Posterior cingulate gyrus (tissue), 11 donors: Measurements from ENCODE around the gene DNAJB1.

Experiments
- DNase-seq, 10 donors: peaks; one replicate each; pipeline versions ENCODE4 v3.0.0 to v3.0.0-alpha.2; 2020 to 2021; ENCODE audit warnings: mixed read lengths in 3 of 10
- intact Hi-C: fragments of 100-400 bp; cut with DNase I; formaldehyde crosslinking; loops from one replicate; pipeline ENCODE4 v1.15.1; 2023

Gene DNAJB1

DNA sequence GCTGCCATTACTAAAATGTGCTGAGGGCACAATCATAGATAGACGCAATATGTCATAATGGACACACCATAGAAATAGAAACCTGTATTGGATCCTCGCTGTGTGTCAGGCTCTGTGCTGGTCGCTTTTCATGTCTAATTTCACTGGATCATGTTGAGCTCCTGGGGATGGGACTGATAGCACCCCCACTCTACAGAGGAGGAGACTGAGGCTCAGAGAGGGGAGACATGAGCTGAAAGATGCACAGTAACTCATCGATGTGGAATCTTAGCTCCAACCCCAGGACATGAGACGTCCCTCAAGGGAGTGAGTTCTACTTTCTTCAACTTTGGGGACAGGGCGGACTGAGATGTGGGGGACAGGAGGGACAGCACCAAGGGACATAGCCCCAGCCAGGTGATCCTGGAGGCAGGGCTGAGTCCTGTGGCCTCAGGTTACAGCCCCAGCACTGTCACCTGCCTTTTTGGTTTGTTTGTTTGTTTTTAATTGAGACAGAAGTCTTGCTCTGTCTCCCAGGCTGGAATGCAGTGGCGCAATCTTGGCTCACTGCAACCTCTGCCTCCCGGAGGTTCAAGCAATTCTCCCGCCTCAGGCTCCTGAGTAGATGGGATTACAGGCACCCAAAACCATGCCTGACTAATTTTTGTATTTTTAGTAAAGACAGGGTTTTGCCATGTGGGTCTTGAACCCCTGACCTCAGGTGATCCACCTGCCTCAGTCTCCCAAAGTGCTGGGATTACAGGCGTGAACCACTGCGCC, 15.7 kb downstream of the DNAJB1 start:
- DNase-seq = no peak
- intact Hi-C loops = no loop called here

DNA sequence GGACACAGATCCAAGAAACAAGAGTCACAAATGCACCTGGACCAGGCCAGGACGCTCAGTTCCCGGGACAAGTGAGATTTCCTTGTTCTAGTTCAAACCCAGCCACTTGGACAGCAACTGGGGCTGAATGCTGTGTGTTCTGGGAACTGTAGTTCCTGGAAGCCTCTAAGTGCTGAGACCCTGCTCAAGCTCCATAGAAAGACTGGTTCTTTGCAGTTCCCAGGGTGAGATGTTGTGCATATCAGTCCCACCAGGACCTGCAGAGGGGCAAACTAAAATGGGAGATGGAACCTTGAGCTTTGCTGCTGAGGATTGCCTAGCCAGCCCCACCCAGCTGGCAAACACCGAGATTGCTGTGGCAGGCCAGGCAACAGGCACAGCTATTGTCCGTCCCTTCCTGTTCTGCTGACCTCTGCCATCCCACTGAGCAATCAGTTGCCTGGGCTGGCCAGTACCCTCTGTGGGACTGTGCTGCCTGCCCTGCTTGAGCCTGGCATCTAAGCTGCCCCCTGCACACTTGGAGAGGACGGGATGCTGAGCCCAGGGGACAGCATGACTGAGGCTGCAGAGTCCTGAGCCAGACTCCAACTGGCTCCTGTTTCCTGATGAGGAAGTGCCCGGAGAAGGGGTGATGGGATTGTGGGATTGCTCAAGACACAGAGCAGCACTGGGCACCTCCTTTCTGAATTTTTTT, 20.8 kb downstream of the DNAJB1 start:
- intact Hi-C loops = loop anchor here (2.0 kb wide), 1 partner anchor 19 kb away; no protein-coding TSS in a partner anchor
- DNase-seq = peak in 8 of 10 donors; percentile 27 to 93 (median 64)

DNA sequence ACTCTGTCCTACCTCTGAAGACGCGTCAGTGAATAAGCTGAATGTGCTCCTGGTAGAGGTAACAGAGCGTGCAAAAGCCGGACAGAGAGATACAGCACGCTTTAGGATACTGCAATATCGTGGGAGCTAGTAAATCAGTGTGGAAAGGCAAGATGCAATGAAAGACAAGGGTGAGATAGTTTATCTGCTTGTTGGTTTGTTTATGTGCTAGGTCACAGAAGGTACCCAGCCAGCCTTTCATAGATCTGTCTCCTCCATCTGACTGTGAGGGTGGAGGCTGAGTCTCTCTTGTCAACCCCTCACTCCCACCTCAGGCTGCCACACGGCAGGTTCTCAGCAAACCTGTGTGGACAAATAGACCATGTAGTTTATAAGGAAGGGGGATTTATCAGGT, 21.4 kb downstream of the DNAJB1 start:
- intact Hi-C loops = loop anchor here (2.0 kb wide), 1 partner anchor 20 kb away; no protein-coding TSS in a partner anchor
- DNase-seq = no peak

DNA sequence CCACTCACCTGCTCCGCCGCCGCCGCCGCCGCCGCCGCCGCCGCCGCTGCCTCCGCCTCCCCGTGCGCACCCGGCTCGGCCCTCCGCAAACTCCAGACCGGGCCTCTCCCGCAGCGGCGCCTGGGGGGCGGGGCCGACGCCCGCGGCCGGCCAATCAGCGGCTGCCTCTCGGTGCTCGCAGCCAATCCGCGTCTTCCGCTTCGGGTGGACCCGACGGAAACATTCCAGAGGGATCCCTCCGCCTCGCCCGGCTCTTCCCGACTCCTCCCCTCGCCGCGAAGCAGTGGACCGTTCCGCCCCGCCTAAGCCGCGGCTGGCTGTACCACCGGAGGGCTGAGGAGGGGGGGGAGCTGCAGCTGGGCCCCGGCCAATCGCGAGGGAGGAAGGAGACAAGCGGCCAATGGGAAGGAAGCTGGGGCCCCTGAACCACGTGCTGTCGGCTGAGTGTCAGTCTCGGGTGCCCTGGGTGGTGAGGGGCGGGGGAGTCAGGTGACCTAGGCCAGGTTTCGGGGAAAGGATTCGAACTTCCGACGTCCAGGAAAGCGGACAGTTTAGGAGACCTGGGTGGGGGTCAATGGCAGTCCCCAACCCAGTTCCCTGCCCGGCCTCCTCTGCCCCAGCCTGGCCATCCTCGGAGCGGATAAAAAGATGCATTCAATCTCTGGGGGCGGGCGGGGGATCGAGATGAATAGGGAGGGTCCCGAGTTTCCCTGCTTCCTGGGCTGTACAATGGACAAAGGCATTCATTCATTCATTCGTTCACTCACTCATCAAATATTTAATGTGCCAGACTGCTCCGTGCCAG, 22.0 kb downstream of the DNAJB1 start, which contains the start of gene GIPC1:
Gene GIPC1 (minus strand): TSS at position 99 of the 805 bp plus-strand sequence. CDS start 13,151 bp downstream, outside the sequence.
- DNase-seq = peak; percentile 96 to 100 (median 98)

DNA sequence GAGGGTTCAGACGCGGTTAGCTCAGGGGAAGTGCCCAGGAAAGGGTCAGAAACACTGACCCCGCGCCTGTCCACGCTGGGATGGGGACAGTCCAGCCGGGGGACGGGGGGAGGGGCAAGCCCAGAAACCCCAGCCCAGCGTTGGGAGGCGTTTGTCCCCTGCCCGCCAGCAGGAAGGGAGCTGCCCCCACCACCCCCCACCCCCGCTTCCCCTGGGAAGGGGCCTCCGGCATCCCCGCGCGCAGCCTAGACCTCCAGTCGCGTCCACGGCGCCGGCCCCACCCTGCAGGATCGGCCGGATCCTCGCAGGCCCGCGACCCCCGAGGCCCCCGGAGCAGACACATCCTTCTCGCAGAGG, 22.5 kb downstream of the DNAJB1 start:
- DNase-seq = no peak
- intact Hi-C loops = loop anchor here (2.0 kb wide), 1 partner anchor 21 kb away; no protein-coding TSS in a partner anchor

More for the DNA sequence above, 22.0 kb downstream of the DNAJB1 start, which contains the start of gene GIPC1:
- intact Hi-C loops = loop anchor here (2.0 kb wide), 1 partner anchor 21 kb away; no protein-coding TSS in a partner anchor

DNA sequence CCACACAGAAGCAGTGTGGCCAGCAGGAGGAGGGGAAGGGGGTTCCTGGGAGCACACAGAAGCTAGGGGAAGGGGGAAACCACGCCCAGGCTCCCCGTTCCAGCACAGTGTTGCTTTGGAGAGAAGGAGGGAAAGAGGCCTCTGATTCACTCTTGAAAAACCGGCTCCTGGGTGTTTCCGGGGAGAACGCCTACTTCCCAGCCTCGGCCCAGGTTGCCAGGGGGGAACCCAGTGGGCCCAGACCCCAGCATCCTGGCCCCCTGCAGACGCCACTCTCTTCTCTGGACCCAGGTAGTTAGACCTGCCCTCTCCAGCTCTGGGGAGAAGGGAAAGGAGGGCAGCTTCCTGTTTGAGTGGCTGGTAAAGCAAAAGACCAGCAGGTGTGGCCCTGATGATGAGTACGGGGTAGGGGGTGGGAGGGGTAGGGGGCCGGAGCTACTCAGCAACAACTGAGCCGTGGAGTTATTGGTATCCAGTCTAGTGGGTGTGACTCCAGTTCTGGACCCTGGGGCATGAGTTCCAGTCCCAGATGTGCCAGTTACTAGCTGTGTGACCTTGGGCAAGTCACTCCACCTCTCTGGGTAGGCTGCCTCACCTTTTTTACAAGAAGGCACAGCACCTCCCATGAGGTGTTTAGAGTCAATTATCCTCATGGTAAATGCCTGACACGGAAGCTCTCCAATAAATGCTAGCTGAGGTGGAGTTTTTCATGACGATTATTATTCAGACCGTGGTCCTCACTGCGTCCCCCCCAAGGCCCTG, 23.1 kb downstream of the DNAJB1 start:
- intact Hi-C loops = no loop called here
- no peak for DNase-seq

DNA sequence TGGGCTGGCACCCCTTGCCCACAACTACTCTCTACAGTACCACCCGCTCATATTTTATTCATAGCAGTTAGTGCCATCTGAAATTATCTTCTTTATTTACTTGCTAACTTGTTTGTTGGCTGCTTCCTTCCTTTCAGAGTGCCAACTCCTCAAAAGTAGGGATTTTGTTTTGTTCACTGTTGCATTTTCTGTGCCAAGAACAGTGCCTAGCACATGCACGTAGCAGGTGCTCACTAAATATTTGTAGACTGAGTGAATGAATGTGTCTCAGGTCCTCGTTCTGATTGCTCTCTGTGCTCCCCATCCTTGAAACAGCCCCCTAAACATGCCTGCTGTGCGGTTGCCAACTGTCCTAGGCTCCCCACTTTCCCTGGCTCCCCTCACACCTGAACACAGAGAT, 23.8 kb downstream of the DNAJB1 start:
- intact Hi-C loops = no loop called here
- no peak for DNase-seq

DNA sequence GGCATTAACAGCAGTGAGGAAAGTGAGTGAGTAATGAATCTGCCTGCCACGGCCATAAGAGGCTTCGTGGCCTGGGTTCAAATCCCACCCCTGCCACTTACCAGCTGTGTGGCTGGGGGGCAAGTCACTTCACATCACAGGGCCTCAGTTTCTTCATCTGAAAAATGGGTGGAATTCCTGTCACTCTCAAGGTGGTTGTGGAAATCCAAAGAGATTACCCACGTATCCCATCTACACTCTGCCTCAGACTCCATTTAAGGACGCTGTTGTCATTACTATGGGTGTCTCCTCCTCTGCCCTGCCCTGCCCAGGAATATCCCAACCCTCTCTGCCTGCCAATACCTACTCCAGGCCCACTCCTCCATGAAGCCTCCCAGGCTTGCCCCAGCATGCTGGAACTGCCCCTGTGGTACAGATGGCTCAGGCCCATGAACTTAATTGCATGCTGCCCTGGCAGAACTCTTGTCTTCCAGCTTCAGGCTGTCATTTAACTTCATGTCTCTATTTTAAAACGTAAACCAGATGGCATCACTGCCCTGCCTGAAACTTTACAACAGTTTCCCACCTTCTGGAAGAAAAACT, 25.4 kb downstream of the DNAJB1 start:
- intact Hi-C loops = no loop called here
- DNase-seq = no peak

DNA sequence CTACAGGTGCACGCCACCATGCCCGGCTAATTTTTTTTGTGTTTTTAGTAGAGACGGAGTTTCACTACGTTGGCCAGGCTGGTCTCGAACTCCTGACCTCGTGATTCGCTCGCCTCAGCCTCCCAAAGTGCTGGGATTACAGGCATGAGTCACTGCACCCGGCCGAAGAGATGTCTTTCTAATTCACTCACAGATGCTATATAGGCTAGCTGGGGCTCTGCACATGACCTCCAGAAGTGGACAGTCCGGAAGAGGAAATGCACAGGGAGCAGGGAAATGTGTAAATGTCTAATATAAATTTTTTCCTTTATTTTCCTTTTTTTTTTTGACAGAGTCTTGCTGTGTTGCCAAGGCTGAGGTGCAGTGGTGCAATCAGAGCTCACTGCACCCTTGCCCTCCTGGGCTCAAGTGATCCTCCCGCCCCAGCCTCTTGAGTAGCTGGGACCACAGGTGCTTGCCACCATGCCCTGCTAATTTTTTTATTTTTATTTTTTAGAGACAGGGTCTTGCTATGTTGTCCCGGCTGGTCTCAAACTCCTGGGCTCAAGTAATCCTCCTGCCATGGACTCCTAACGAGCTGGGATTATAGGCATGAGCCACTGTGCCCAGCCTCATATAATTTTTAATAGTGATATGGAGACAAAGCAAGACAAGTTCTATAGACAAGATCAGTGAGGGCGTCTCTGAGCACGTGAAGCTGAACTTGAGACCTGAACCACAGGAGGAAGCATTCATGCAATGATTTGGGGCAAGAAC, 30.6 kb downstream of the DNAJB1 start:
- intact Hi-C loops = no loop called here
- DNase-seq = no peak

DNA sequence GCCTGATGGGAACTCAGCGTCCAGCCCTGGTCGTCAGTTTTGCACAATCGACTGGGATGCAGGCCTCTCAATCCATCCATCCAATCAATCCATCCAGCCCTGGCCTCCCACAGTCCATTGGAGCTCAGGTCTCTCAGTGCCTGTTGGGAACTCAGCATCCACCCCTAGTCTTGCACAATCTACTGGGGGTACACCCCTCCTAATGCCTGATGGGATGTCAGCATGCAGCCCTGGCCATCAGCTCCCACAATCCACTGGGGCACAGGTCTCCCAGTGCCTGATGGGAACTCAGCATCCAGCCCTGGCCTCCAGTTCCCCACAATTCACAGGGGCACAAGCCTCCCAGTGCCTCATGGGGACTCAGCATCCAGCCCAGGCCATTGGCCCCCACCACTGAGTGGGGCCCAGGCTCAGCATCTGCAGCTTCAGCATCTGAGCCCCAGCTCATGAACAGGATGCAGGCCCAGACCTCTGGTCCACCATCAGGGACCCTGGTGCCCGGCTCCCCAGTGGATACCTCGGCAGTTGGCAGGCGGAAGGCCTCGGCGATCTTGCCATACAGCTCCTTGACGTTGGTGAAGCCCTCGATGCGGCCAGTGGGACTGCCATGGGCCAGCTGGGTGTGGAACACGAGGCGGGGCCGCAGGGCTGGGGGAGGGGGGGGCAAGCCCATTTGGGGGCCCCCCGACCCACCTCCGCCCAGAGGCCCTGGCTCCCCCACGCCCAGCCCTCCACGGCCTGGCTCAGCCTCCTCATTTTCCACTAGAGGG, 35.8 kb downstream of the DNAJB1 start:
- DNase-seq = peak in 1 of 10 donors; percentile 72
- intact Hi-C loops = no loop called here

DNA sequence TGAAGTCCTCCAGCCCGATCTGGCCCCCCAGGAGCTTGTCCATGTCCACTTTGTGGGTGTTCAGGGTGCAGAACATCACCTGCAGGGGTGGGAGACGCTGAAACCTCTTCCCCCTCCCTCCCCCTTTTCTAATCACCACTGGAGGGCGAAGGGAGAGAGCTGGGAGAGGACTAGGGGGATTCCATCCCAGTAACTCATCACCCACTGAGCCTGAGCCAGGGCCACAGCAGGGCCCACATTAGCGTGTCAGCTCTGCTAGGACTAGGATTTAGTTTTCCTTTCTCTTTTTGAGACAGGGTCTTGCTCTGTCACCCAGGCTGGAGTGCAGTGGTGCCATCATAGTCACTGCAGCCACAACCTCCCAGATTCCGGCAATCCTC, 37.5 kb downstream of the DNAJB1 start:
- intact Hi-C loops = no loop called here
- no peak for DNase-seq

DNA sequence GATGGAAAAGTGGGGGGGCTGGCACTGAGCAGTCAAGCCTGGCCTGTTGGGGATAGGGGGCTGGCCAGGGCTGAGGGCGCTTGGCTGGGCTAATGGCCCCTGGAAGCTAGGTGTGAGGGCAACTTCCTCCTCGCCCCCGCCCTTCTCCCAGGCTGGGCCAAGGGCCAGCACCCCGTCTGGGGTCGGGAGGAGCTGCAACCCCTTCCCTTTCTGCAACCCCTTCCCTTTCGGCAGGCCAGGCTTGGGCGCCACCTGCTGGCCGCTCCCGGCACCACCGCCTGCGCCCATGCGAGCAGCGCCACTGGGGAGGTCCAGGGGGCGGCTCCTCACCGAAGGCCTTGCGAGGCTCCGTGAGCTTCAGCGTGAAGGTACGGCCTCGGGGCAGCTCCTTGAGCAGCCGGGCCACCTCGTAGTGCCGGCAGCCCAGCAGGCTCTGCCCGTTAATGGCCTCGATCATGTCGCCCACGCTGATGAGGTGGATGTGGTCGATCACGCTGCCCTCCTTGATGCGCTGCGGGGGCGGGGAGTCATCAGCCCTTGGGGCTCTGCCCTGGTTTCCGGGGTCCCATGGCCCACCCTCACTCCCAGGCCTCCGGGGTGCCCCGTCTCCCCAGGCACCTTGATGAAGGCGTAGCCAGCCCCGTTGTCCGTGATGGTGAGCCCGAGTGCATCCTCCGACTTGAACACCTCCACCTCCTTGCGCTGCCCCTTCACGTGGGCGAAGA, 38.1 kb downstream of the DNAJB1 start:
- DNase-seq = peak in 7 of 10 donors; percentile 39 to 94 (median 59)
- intact Hi-C loops = no loop called here

DNA sequence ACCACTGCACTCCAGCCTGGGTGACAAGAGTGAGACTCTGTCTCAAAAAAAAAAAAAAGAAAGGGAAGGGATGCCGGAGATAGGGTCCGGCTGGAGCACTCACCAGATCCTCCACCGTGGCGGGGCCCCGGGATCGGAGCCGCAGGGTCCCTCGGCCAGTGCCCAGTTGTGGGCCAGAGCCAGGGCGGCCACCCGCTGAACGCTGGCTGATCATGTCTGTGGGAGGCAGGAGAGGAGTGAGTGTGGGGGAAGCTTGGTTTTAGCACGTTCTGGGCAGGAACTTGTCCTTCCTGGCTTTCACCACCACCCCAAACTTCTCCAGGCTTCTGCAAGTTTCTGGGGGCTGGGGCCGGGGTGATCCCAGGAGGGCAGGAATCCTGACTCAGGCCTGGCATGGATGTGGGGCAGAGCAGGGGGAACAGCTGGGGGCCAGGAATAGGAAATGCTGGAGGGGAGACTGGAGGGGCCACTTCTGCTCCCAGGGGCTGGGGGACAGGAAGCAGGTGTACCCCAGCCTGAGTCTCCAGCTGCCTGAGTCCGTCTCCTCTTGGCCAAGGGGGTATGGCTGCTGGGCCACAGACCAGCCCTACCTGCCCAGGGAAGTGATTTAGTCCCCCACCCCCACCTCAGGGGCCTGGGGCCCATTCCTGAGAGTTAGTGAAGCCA, 38.8 kb downstream of the DNAJB1 start:
- intact Hi-C loops = no loop called here
- peak in 1 of 10 donors; percentile 70 for DNase-seq

DNA sequence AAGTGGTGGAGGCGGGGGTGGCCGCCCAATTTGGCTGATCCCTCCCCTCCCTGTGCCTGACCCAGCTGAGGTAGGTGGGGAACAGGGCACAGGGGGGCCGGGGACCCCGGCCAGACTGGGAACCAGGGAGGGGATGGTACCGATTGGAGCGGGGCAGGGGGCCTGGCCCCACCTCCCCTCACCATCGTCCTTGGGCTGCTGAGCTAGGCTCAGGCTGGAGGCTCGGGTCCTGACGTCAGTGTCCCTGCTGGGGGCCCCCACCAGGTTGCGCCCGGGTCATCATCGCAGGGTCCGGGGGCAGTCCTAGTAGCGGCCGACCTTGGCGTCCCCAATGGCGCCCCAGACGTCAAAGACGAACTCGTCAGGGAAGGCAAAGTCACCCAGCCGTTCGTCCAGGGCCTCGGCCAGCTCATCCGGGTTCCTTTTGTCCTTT, 40.1 kb downstream of the DNAJB1 start:
- DNase-seq = peak in 1 of 10 donors; percentile 52
- intact Hi-C loops = no loop called here

DNA sequence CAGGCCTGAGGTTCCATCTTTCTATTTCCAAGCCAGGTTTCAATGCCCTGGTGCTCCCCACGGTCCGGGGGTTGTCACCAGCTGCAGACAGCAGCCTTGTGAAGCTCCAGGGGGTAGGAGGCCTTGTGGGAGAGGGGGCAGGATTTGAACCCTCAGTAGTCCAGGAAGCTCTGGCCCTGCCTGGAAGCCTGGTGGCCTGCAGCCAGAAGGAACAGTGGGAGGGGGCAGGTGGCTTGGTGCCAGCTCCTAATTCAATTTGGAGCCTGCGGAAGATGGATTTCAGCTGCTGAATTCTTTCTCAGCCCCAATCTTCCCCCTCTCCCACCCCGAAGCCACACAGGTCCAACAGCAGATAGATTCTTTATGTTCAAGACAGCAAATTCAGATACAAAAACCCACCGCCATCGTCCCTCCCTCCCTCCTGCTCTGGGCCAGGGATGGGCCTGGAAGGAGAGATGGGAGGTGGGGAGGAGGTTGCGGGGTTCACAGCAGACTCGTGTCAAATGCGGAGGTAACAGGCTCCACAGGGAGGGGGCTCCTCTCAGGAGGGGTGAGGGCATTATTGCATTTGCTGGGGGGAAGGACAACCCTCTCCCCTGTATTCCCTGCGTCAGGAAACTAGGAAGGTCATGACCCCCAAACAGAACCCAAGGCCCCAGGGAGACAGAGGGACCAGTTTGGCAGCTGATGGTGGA, 40.6 kb downstream of the DNAJB1 start:
- peak in 1 of 10 donors; percentile 18 for DNase-seq
- intact Hi-C loops = no loop called here

DNA sequence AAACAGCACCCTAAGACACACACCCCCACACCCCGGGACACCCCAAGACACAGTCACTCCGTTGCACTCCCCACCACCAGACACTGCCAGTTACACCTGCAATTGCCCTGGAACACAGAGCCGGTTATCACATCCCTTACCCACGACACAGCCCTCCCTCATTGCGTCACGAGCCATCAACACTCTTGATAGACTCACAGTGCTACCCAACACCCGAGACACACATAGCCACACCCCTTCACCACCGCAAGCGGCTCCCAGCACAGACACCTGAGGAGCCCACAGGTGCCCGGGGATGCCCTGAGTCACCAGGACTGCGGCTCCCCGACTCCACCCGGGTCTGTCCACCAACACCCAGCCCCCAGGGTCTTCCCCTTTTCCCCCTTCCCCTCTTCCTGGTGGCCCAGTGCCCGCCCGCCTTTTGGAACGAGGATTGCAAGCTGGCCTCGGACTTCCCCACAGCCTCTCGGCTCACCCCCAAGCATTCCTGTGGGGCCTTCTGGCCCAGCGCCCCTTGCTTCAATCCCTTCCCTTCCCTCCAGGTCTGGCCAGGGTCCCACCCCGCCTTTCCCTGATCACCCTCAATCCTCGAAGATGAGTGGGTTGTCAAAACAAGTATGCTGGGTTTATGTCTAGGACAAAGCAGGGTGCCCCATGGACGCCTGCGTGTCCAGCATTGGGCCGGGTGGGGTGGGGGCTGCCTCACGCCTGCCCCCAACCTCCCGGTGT, 41.4 kb downstream of the DNAJB1 start:
- intact Hi-C loops = no loop called here
- DNase-seq = peak in 1 of 10 donors; percentile 60
